M059J (cell line): ENCODE results near the gene PPFIA4. TPM values are rescaled to one million over a fixed set of nuclear protein-coding genes. Genes with fewer than 3 reads are reported as not detected.
"Not testable (repeated sequence)": the region's sequence is repeated elsewhere in the genome, so short reads cannot be mapped to it uniquely, and the experiment has no call there.

ENCODE experiments used
- DNase-seq: peaks from one replicate; pipeline ENCODE4 v3.0.0-alpha.2; 2012; ENCODE audit warnings: low read depth
- total RNA-seq: library from RNA; depleted of rRNA; stranded (reverse); fragments of >200 nt; shearing (Covaris generic); gene quantifications from 2 replicates; pipeline ENCODE4 v1.2.3, GENCODE V29; 2014; rRNA removed

Gene PPFIA4
- total RNA-seq, result 2.5 and 12.1 TPM in 2 replicates

- DNase-seq, result peak; percentile 78
Measured at GRCh38 chr1:203026031-203026665, at the start of gene PPFIA4. TSS of gene PPFIA4 (plus strand) at chr1:203026491. CDS start at chr1:203039009, 12,518 bp downstream.

- DNase-seq, result no peak
Measured at GRCh38 chr1:202976633-202977032, 49.7 kb upstream of the PPFIA4 start.

- no peak for DNase-seq
Measured at GRCh38 chr1:202979459-202979858, 46.8 kb upstream of the PPFIA4 start.

- no peak for DNase-seq
Measured at GRCh38 chr1:202981939-202982338, 44.4 kb upstream of the PPFIA4 start.

GRCh38 chr1:202982715-202983430 lies 43.4 kb upstream of the PPFIA4 start:
- DNase-seq, result peak; percentile 12

- not testable (repeated sequence) for DNase-seq
Measured at GRCh38 chr1:202986120-202986519, 40.2 kb upstream of the PPFIA4 start.

GRCh38 chr1:202987255-202987654 lies 39.0 kb upstream of the PPFIA4 start:
- DNase-seq, result no peak

GRCh38 chr1:202987922-202988583 lies 38.2 kb upstream of the PPFIA4 start:
- DNase-seq, result no peak

- DNase-seq, result no peak
Measured at GRCh38 chr1:202989879-202990278, 36.4 kb upstream of the PPFIA4 start.

- DNase-seq, result no peak
Measured at GRCh38 chr1:202991112-202991511, 35.2 kb upstream of the PPFIA4 start.

- peak; percentile 27 for DNase-seq
Measured at GRCh38 chr1:202994756-202995155, 31.5 kb upstream of the PPFIA4 start.

- peak; percentile 57 for DNase-seq
Measured at GRCh38 chr1:202998836-202999750, 27.2 kb upstream of the PPFIA4 start.

GRCh38 chr1:203000217-203000944 lies 25.9 kb upstream of the PPFIA4 start:
- no peak for DNase-seq

GRCh38 chr1:203001986-203002385 lies 24.3 kb upstream of the PPFIA4 start:
- no peak for DNase-seq

- DNase-seq, result no peak
Measured at GRCh38 chr1:203002951-203003350, 23.3 kb upstream of the PPFIA4 start.

- DNase-seq, result not testable (repeated sequence)
Measured at GRCh38 chr1:203005395-203006142, 20.7 kb upstream of the PPFIA4 start.

GRCh38 chr1:203006948-203007871 lies 19.1 kb upstream of the PPFIA4 start, which contains the start of gene TMEM183A:
TSS of gene TMEM183A (plus strand) at chr1:203007374. CDS start at chr1:203007466, 92 bp downstream.
- DNase-seq, result peak; percentile 97

GRCh38 chr1:203009185-203009584 lies 17.1 kb upstream of the PPFIA4 start:
- DNase-seq, result no peak

- DNase-seq, result no peak
Measured at GRCh38 chr1:203011582-203011981, 14.7 kb upstream of the PPFIA4 start.
